HepG2 (cell line): ENCODE results near the gene PGPEP1. TPM values are rescaled to one million over a fixed set of nuclear protein-coding genes. Genes with fewer than 3 reads are reported as not detected.

Experiments used
- CAMTA2 ChIP-seq: sonication (generic); formaldehyde crosslinking; IDR thresholded peaks from 2 replicates; pipeline ENCODE4 v1.4.0; 2020; ENCODE audit warnings: mild to moderate bottlenecking, missing genetic modification reagents, borderline replicate concordance
- CREB3 ChIP-seq: sonication (generic); formaldehyde crosslinking; IDR thresholded peaks from 2 replicates; pipeline ENCODE4 v1.5.0; 2020; ENCODE audit warnings: missing genetic modification reagents
- DDIT3 ChIP-seq: sonication (generic); formaldehyde crosslinking; IDR thresholded peaks from 2 replicates; pipeline ENCODE4 v1.4.0; 2020; ENCODE audit warnings: mild to moderate bottlenecking, missing genetic modification reagents
- HMGXB3 ChIP-seq: sonication (generic); formaldehyde crosslinking; IDR thresholded peaks from 2 replicates; pipeline ENCODE4 v1.4.0; 2020; ENCODE audit warnings: missing genetic modification reagents, borderline replicate concordance
- HNRNPL ChIP-seq: fragments of 200-400 bp; formaldehyde crosslinking; IDR thresholded peaks from 2 replicates; pipeline ENCODE4 v1.6.1; 2017; ENCODE audit warnings: mild to moderate bottlenecking, low read depth, low read length
- MED1 ChIP-seq: sonication (generic); formaldehyde crosslinking; IDR thresholded peaks from 2 replicates; pipeline ENCODE4 v1.4.0; 2020; ENCODE audit warnings: missing genetic modification reagents
- MYC ChIP-seq: sonication (generic); formaldehyde crosslinking; IDR thresholded peaks from 2 replicates; pipeline ENCODE4 v1.9.0; 2021; ENCODE audit warnings: missing genetic modification reagents, borderline replicate concordance
- PBX3 ChIP-seq: sonication (generic); formaldehyde crosslinking; IDR thresholded peaks from 2 replicates; pipeline ENCODE4 v1.8.1; 2023; ENCODE audit warnings: missing genetic modification reagents, inconsistent platforms, borderline replicate concordance
- PITX1 ChIP-seq: sonication (generic); formaldehyde crosslinking; IDR thresholded peaks from 2 replicates; pipeline ENCODE4 v1.5.1; 2020; ENCODE audit warnings: mild to moderate bottlenecking, missing genetic modification reagents
- RAD51 ChIP-seq: fragments of 450-650 bp; IDR thresholded peaks from 2 replicates; pipeline ENCODE4 v1.6.1; 2016; ENCODE audit warnings: borderline replicate concordance
- SIN3B ChIP-seq: fragments of 150-350 bp; IDR thresholded peaks from 2 replicates; pipeline ENCODE4 v1.6.1; 2014; ENCODE audit warnings: low read length
- SP2 ChIP-seq: sonication (generic); formaldehyde crosslinking; IDR thresholded peaks from 2 replicates; pipeline ENCODE4 v1.5.1; 2020; ENCODE audit warnings: mild to moderate bottlenecking, missing genetic modification reagents
- ZGPAT ChIP-seq: IDR thresholded peaks from 2 replicates; pipeline ENCODE4 v1.6.1; 2016; ENCODE audit warnings: mild to moderate bottlenecking
- ZNF138 ChIP-seq: sonication (generic); formaldehyde crosslinking; IDR thresholded peaks from 2 replicates; pipeline ENCODE4 v1.5.0; 2020; ENCODE audit warnings: mild to moderate bottlenecking, low read depth, missing genetic modification reagents
- ZNF264 ChIP-seq: sonication (generic); formaldehyde crosslinking; IDR thresholded peaks from 2 replicates; pipeline ENCODE4 v1.4.0; 2020; ENCODE audit warnings: missing genetic modification reagents
- ZNF331 ChIP-seq: sonication (generic); formaldehyde crosslinking; IDR thresholded peaks from 2 replicates; pipeline ENCODE4 v1.4.0; 2020; ENCODE audit warnings: missing genetic modification reagents
- ZNF788 ChIP-seq: sonication (generic); formaldehyde crosslinking; IDR thresholded peaks from 2 replicates; pipeline ENCODE4 v1.5.0; 2020; ENCODE audit warnings: mild to moderate bottlenecking, missing genetic modification reagents, borderline replicate concordance
- ZNF878 ChIP-seq: sonication (generic); formaldehyde crosslinking; IDR thresholded peaks from 2 replicates; pipeline ENCODE4 v1.8.1; 2023; ENCODE audit warnings: mild to moderate bottlenecking, missing genetic modification reagents, moderate library complexity
- ZNF883 ChIP-seq: sonication (generic); formaldehyde crosslinking; IDR thresholded peaks from 2 replicates; pipeline ENCODE4 v1.5.1; 2020; ENCODE audit warnings: mild to moderate bottlenecking, missing genetic modification reagents; ENCODE audit errors: not compliant biosample characterization
- polyA plus RNA-seq, 8 experiments: library from polyadenylated mRNA; depleted of rRNA in 3 of 8; stranded (reverse) in 7 of 8; unstranded in 1 of 8; fragments of >200 nt; fragmentation: Illumina TruSeq in 4 of 8; extraction: Trizol in 4 of 8; gene quantifications; 2 replicates each; pipeline versions ENCODE4 v1.2.1 to v1.2.3, GENCODE V29; 2011 to 2016; ENCODE audit warnings: low read depth in 4 of 8, missing spikeins in 1 of 8, mixed read lengths in 1 of 8; ENCODE audit not compliant: insufficient read depth in 1 of 8
- total RNA-seq, 5 experiments: library from RNA; depleted of rRNA; stranded (reverse); fragments of >200 nt; fragmentation: Illumina TruSeq; extraction: Trizol; gene quantifications; 2 replicates each; pipeline ENCODE4 v1.2.3, GENCODE V29; 2016; ENCODE audit warnings: low read depth in 1 of 5

PGPEP1 gene
- total and polyA plus RNA-seq, 2 of the 13 experiments (the other 11 are each of a cell fraction or from before 2014, with no cell fraction given): 53.1 to 56.6 TPM

- TF ChIP-seq DDIT3 (no peak), PITX1 (peak; percentile 97), SIN3B (no peak), HNRNPL (no peak), ZNF264 (no peak; the same call in 1 of the 2 replicates), ZNF878 (peak; percentile 98), ZNF883 (CRISPR knock-in tag) (peak; percentile 45), ZNF138 (0 out of 2 replicates have a peak, but pooled peaks have one; percentile 43), MYC (CRISPR knock-in tag) (peak; percentile 95), HMGXB3 (CRISPR knock-in tag) (peak; percentile 89; the same call in 1 of the 2 replicates), CAMTA2 (no peak), RAD51 (no peak), ZNF331 (CRISPR knock-in tag) (peak; percentile 95), CREB3 (CRISPR knock-in tag) (no peak), ZGPAT (CRISPR knock-in tag) (peak; percentile 92), MED1 (peak; percentile 100), PBX3 (CRISPR knock-in tag) (no peak), SP2 (no peak), ZNF788 (CRISPR knock-in tag) (peak; percentile 98)
These were observed 39.7 kb downstream of the PGPEP1 start (continued) for GRCh38 chr19:18379803-18380747.
